Activated CD4-positive, alpha-beta T cell treated with anti-CD3 and anti-CD28 coated beads, Interleukin-2, amount 50 U/mL, for 24 hours (primary cell): ENCODE measurements around the gene EBF3.

ENCODE experiments used
- DNase-seq, 2 donors: peaks; one replicate each; pipeline ENCODE4 v3.0.0-alpha.2; 2020; ENCODE audit warnings: low read depth in 1 of 2, low spot score in 1 of 2

EBF3 gene

DNA sequence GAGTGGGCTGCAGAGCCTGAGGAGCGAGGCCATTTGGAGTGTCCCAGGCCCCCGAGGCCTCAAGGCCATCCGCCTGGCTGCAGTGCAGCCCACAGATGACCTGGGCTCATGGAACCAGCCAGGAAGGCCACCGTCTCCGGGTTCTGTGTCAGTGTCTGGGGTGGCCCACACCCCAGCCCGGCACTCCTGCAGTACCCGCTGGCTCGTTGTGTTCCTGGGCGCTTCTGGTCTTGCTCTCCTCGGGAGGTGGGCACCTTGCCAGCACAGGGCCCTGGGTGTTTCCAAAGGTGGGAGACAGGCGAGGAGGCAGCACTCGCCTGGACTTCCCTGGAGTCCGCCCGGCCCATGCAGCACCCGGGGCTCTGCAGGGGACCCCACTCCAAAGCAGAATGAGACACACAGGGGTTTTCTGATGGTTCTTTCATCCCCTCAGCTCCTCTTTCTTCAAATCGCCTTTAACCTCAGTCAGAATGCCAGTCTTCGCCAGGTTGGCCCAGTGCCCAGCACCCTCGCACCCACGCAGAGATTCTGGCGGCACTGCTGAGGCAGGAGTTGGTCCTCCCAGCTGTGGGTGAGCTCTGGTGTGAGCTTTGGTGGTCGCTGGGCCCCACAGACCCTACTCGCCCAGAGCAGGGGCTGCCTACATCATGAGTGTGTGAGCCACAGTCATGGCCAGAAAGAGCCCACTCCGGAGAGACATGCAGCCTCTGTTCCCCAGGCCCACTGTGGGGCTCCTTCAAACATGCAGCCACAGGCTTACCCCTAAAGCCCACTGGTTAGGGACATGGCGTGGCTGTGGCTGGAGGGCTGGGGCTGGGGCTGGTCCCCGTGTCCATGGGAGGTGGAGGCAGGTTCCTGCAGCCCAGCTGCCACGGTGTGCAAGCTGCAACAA, 155.7 kb downstream of the EBF3 start:
- DNase-seq, result no peak

DNA sequence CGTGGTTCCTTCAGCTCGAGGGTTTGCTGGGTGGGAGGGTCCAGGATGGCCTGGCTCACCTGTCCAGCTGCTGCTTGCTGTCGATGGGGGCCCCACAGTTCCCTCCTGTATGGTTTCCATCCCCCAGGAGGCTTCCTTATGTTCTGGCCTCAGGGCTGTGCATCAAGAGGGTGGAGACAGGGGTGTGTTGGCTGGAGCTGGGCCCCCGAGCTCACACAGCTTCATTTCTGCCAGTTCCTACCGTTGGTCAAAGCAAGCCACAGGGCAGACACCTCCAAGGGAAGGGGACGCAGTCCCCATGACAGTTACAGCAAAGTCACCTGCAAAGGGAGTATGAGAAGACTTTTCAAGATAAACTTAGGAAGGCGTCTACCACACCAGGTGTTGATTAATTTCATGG, 156.9 kb downstream of the EBF3 start:
- DNase-seq, result no peak

DNA sequence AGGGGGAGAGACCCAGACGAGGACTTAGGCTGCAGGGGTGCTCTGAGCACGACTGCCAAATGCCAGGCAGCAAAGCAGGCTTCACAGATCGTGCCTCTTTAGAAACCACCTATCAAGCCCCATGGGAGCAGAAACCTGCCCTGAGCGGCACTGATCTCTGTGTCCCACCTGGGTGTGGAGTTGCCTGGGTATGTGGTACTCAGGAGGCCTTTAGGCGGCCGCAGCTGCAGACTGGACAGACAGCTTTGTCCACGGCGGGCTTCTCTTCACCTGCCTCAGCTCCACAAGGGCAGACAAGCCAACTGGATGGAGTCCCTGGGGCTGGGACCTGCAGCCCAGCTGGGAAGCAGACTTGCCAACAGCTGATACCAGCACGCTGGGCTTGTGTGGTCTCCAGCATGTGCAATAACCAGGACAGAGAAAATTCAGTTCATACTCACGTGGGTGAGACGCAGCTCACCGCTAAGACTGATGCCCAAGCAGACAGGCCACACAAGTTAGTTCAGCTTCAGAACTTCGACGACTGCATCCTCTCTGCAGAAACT, 163.2 kb downstream of the EBF3 start:
- DNase-seq, result no peak

DNA sequence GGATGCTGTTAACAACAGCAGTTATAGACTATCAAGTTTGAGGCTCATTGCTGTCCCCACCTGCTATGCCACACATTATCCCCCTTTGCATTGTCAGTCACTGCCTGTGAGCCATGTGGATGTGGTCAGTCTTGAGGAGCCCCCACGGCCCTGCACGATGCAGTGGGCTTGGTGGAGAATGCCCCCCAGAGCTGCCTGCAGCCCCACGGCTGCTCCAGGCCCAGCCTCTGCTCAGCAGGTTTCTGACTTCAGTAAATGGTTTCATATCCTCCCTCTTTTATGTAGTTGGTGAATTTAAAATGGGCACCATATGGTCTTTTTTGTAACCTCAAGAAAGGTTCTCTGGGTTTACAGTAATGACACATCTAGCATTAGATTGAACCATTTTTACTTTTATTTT, 164.1 kb downstream of the EBF3 start:
- DNase-seq, result no peak

DNA sequence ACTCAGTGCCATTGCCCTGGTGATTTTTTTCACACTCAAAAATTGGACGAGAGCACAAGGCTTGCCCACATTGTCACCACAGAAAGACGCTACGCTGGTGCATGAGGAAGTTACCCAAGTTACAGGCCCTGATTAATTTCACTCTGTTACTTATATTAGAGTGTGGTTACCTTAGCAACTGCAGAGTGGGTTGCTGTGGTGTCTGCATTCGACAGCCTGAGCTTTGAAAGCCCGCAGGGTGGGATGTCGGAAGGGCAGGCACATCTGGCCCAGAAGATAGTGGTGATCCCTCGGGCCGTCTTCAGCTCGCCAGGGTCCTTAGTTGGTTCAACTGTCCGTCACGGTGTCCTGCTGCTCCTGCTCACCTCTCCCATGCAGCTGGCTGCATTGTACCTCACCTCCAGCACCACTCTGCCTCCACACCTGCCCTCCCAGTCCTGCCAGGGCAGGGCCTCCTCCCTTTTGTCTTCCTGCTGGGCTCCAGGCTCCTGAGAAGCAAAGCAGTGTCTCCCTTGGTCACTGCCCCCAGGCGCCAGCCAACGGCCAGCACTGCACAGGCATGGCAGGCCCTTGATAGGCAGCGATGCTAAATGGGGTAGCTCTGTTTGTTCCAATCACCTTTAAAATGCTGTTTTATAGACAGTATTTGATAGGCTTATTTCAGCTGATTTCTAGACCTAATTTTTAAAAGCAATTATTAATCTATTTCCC, 167.2 kb downstream of the EBF3 start:
- no peak for DNase-seq

DNA sequence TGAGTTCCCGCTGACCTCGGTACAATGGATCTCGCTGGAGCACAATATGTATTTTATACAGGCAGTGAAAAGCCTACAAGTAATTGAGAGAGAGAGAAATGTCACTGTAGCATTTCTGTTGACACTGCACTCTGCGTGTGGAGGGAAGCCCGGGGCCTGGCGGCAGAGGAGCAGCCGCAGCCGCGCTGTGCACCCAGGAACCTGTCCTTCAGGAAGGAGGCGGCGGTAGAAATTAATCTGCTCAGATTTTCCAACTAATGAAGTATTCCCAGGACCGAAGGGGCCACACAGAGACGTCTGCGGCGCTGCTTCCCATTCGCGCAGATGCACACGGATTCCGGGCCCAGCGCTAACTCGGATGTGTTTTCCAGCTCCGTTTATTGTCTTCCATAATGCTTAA, 170.1 kb downstream of the EBF3 start:
- DNase-seq, result no peak

DNA sequence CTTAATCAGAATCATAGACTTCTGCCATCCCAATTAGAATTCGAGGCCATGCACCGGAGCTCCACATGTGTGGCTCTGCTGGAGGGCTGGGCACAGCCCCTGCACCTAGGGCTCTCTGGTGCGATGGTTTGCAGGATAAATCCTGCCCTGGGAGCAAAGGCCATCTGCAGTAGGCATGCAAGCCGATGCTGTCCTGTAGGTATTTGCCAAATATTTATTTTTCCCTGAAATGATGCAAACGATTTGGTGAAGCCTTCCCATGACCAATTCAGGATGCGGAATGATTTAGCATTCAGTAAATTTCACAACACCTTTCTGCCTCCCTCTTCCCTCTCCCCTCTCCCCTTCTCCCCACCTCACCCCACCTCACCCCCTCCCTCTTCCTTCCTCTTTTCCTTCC, 170.6 kb downstream of the EBF3 start:
- no peak for DNase-seq

DNA sequence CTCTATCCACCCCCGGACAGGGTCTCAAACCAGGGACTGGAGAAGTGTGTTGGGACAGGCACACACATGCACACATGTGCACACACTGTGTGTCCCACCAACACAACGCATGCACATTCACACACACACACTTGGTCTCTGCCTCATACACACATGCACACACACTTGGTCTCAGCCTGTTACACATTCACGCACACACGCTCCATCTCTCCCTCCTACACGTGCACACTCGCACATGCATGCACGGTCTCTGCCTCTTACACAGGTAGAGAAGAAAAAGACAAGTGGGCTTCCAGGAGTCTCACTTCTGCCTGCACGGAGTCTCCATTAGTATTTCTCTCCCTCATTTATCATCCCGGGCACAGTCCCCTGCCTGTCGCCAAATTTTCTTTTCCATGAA, 171.2 kb downstream of the EBF3 start:
- no peak for DNase-seq

DNA sequence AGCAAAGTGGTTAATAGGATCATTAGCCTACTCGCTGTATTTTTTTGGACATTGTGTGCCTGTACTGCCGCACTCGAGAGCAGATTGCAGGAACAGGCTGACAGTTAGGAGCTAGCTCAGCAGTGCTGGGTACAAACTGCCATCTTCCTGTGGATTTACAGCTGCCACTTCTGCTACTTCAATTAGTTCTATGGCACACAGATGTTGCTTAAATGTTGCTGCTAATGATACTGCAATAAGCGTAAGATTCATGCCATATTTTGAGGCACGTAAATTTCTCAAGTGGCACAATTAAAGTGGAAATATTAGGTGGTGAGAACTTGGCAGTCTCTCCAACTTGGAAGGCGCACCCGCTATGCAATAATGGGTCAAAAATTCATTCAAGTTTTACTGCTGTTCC, 171.9 kb downstream of the EBF3 start:
- no peak for DNase-seq

DNA sequence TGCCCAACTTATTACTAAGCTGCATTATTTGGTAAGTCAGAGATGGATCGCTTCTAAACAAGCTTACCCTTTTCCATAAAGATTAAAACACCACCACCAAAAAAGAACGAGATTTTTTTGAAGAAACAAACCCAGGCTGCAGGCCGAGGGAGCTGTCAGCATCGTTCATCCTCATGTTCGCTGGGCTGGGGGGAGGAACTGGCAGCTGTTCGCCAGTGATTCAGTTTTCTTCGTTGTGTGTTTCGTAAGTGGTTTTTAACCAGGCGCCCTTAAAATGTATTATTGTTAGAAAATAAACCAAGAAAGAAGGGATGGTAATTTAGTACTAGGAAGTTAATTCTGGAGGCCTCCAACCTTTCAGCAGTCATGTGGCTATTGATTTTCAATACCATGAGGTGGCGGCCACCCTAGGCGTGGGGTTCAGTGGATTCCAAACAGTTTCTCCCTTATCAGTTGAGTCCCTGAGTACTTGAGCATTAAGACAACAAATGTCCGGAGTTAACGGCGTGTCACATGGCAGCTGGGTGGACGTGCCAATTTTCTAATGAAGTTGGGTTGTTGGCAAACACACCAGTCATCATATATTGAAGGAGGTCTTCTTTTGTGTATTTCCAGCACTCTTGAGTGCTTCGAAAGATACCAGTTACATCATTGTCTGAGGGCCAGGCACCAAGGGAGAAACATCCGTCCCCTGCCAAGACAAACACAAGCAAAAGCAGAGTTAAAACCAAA, 173.2 kb downstream of the EBF3 start:
- DNase-seq, result no peak

DNA sequence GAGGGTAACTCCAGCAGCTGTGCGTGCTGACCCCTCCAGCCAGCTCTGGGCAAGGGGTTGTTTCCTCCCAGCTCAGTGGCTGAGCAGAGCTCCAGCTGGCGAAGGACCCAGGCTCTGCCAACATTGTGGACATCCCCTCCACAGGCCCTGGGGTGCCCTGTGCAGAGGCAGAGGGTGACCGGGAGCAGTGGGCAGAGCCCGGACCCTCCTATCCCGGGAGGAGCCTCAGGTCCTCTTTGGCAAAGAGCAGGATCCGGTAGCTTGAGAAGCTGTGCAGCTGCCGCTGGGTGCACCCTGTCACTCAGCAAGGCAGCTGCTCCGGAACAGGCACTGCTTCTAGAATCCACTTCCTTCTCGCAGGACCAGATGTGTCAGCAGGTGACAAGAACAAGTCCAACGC, 175.9 kb downstream of the EBF3 start:
- no peak for DNase-seq

DNA sequence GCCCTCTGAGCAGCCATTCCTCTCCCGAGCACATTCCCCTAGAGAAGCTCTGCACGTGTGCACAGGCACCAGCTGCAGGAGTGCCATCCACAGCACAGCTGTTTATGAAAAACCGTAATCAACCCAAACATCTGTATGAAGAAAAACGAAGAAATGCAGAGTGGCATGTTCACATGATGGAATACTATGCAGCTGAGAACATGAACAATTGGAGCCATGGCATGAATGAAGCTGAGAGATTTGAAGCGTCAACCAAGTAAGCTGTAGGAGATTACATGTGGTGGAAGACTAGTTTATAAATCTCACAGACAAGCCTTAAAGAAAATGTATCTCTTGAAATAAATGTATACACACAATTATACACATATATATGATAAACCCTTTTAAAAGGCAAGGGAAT, 176.5 kb downstream of the EBF3 start:
- DNase-seq, result no peak

DNA sequence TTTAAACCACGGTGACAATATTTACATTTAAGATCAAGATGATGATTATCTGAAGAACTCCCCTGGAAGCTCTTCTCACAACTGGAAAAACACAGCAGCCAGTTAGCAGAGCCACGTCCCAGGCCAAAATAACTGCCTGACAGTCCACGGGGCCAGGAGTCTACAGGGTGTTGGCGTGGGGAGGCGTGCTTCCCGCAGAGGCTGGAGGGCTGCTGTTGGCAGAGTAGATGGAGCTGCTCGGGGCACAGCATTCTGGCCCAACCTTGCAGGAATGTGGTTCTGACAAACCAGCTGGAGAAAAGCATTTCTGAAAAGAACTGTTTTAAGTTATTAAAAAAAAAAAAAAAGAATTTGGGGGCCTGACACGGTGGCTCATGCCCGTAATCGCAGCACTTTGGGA, 177.9 kb downstream of the EBF3 start:
- no peak for DNase-seq

DNA sequence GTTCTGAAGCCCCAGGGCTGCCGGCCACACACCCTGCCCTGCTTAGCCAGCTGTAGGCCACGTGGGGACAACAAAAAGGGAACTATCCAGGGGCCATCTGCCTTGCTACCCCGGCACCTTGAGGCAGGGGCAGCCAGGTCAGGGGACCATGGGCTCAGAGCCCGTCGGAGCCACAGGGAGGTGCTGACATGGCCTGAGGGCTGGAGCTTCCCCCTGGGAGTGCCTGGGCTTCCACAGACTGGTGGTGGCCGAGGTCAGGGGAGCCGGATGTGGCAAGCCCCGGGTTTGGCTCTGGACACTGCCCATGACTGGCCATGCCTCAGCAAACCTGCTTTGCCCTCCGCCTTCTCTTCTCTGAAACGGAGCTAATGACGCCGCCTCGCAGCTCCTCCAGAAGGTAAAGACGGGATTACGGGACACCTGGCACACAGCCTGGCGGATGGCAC, 178.5 kb downstream of the EBF3 start:
- DNase-seq, result no peak
